Stimulated activated CD8-positive, alpha-beta memory T cell treated with anti-CD3 and anti-CD28 coated beads, Interleukin-4, amount 100 ng/mL, for 1 hour (primary cell): Measurements from ENCODE around the gene PTBP3.
A peak's percentile ranks its signal among the peaks of the same experiment; 100 is the strongest.

Source experiments
- DNase-seq, 2 donors: peaks; one replicate each; pipeline ENCODE4 v3.0.0-alpha.2; 2020; ENCODE audit warnings: low read depth in 2 of 2, low spot score in 1 of 2

Gene PTBP3

DNA sequence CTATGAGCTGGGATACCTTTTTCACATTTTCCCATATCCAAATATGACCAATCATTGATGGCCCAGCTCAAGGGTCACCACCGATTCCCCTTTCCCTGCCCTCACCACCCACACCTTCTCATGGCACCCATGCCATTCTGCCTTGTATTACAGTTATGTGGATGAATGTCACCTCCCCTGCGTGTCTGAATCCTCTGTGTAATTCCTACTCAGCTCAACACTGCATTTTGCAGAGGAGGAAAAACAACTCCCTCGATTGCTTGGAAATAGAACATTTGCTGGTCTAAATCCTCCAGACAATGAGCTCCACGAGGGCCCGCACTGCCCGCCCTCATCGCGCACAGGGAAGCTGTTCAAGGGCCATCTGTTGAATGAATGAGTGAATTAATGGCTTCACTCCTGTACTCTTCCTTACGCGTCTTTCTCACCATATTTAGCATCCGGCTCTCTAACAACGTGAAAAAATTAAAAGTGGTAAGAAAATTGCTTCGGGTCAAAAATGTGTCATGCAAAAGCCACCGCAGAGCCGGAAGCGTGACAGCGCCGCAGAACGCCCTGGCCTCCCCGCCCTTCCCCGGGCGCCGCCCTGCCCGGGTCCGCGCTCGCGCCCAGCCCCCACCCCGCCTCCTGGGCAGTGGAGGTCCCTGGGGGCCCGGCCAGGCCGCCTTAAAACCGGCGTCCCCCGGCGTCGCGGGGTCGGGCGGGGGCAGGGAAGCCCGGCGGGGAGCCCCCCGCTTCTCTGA lies 159.0 kb downstream of the PTBP3 start:
- DNase-seq = peak; percentile 47 to 51

DNA sequence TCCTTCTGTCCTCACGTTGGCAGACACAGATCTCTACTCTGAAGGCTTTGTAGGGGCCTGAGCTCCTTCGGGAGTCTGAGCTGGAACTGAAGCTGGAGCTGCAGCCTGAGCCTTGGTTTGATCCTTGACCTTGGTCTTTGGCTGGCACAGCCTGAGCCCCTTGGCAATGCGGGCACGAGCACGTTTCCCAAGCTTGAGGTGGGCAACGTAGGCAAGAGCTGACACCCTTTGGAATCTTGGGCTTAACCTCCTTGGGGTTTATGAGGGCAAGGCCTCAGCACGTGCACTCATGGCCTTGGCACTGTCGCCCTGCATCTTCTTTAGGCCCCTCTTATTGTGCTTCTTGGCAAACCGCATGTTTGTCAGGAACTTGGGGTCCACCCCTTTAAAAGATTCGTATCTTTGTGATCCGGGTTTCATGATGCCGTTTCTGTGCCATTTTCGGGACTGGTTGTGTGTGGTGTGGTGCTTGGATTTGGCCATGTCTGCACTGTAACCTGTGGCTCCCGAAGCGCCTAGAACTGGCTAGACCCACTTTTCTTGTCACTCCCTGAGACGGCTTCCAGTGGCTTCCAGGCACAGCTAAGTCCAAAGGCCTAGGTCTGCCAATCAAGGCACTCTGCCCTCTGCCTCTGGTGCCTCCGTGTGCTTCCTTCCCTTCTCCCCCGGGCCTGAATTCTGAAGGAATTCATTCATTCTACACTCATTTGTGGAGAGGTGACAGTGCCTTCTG lies 159.8 kb downstream of the PTBP3 start:
- DNase-seq = no peak

DNA sequence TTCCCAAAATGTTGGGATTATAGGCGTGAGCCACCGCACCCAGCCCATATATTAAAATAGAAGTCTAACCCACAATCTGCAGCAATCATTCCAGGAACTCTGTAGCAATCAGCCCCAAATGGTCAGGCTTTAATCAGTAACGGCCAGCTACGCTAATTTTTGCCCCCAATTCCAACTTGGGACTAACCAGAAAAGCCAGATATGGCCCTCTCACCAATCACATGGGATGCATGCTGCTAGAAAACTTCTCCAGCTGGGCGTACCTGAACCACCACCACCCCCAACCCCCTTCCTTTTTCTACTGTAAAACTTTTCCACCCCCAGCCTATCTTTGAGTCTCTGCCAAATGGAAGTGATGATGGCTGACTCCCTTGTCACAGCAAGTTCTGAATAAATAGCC lies 162.5 kb downstream of the PTBP3 start:
- no peak for DNase-seq

DNA sequence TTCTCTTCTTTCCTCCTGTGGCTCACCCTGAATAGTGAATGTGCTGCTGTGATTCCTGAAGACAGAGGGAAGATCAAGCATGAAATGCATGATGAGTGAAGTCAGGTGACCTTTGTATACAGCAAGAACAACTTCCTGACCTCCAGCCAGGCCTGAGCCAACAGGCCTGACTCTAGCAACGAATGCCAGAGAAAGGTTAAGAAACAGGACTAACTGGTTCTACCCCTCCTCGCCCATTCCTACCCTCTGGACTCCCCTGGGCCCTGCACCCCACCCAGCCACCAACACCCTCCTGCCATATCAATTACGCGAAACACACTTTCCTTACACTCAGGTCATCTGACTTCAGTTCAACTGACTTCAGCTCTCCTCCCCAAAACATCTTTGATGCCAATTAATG lies 163.2 kb downstream of the PTBP3 start:
- DNase-seq = no peak

DNA sequence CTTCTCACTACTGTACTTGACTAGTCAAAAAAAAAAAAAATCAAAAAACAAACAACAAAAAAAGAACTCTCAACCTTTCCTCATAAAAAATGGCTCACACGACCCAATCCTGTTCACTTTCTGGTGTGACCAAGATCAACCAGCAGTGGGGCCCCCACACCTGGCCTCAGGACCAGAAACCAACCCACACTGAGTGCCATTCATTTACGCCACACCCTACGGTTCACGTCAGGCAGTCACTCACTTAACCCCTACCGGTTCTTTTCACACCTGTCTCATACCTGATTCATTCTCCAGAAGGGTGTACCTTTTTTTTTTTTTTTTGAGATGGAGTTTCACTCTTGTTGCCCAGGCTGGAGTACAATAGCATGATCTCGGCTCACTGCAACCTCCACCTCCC lies 164.1 kb downstream of the PTBP3 start:
- no peak for DNase-seq

DNA sequence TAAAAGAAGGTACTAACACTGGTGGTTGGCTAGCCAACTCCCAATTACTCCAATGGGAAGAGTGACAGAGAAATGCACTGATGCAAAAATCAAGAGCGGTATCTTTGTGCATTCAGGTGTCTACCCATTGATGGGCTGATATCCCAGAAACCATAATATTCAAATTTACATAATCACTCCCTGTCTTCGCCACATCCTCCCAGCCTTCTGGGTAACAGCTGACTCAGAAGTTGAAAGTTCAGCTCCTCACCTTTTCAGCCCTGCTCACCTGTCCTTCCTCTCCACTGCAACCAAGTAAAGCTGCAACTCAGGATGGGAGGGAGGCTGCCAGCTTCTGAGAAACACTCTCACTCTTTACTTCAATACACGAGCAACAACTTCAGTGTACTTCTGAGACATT lies 165.2 kb downstream of the PTBP3 start:
- DNase-seq = no peak
